ENCODE measurements around the gene PDCD1.

Gene PDCD1

GRCh38 chr2:241866790-241867645, 8.3 kb upstream of the PDCD1 start:
- 53% methylated on average over 23 of the region's 33 CpGs for WGBS (ENCODE audit: insufficient coverage)
- H3K4me1 ChIP-seq (ENCODE audit: control extremely low read depth in 1 of 4, control insufficient read depth in 4 of 4, insufficient read depth in 4 of 4, low read length in 3 of 4): peaks cover 0 to 44% (median 37%) of the 10 kb centered on the region in 4 experiments
- CTCF ChIA-PET: interaction anchor here (0.8 to 4.1 kb wide), 6 partner anchors 8 to 17 kb away, joined by 3 to 21 read pairs (median 7); partner anchors contain the start of gene PDCD1

GRCh38 chr2:241865957-241866789, 7.5 kb upstream of the PDCD1 start:
- WGBS (ENCODE audit: insufficient coverage): 24% methylated on average over 14 of the region's 31 CpGs
- POLR2A ChIA-PET: interaction anchor here (0.6 kb wide), 1 partner anchor 205 kb away, joined by 3 read pairs; no protein-coding TSS in a partner anchor
- CTCF ChIA-PET: interaction anchor here (0.6 to 4.1 kb wide), 5 partner anchors 9 to 29 kb away, joined by 3 to 21 read pairs (median 4); no protein-coding TSS in a partner anchor
- Histone ChIP-seq H3K9me3 (ENCODE audit: control extremely low read depth in 1 of 5, control insufficient read depth in 4 of 5, insufficient read depth in 2 of 5, low read depth in 1 of 5, low read length in 4 of 5) (no peaks in the 10 kb centered on the region), H3K27ac (ENCODE audit: insufficient read depth in 1 of 2, low read depth in 1 of 2, low read length in 2 of 2, poor library complexity in 1 of 2, severe bottlenecking in 2 of 2) (no peak overlapping the region), H3K4me1 (ENCODE audit: control extremely low read depth in 1 of 4, control insufficient read depth in 4 of 4, insufficient read depth in 4 of 4, low read length in 3 of 4) (peaks cover 0 to 46% (median 38%) of the 10 kb centered on the region in 4 experiments), H3K27me3 (replicated peaks in 2 of 5; ENCODE audit: control insufficient read depth in 4 of 5, insufficient read depth in 5 of 5, low read length in 4 of 5) (peaks cover 0 to 46% (median 0%) of the 10 kb centered on the region in 5 experiments), H3K36me3 (ENCODE audit: control insufficient read depth in 4 of 4, insufficient read depth in 4 of 4, low read length in 3 of 4) (no peaks in the 10 kb centered on the region), H3K4me3 (ENCODE audit: control insufficient read depth in 1 of 7, extremely low read depth in 1 of 7, insufficient read depth in 4 of 7, low read depth in 2 of 7, low read length in 6 of 7) (no peak overlapping the region)
- peak; percentile 55 to 82 (median 62) for DNase-seq

More at GRCh38 chr2:241866790-241867645, 8.3 kb upstream of the PDCD1 start:
- DNase-seq: no peak
- H3K27ac ChIP-seq (ENCODE audit: insufficient read depth in 1 of 2, low read depth in 1 of 2, low read length in 2 of 2, poor library complexity in 1 of 2, severe bottlenecking in 2 of 2): no peak overlapping the region
- no peaks in the 10 kb centered on the region for H3K9me3 ChIP-seq (ENCODE audit: control extremely low read depth in 1 of 5, control insufficient read depth in 4 of 5, insufficient read depth in 2 of 5, low read depth in 1 of 5, low read length in 4 of 5)
- H3K36me3 ChIP-seq (ENCODE audit: control insufficient read depth in 4 of 4, insufficient read depth in 4 of 4, low read length in 3 of 4): no peaks in the 10 kb centered on the region
- H3K27me3 ChIP-seq (replicated peaks in 2 of 5; ENCODE audit: control insufficient read depth in 4 of 5, insufficient read depth in 5 of 5, low read length in 4 of 5): peaks cover 0 to 42% (median 0%) of the 10 kb centered on the region in 5 experiments
- POLR2A ChIA-PET: interaction anchor here (0.6 to 1.5 kb wide), 2 partner anchors 12 to 206 kb away, joined by 3 to 4 read pairs; no protein-coding TSS in a partner anchor
- H3K4me3 ChIP-seq (ENCODE audit: control insufficient read depth in 1 of 7, extremely low read depth in 1 of 7, insufficient read depth in 4 of 7, low read depth in 2 of 7, low read length in 6 of 7): no peak overlapping the region

GRCh38 chr2:241865416-241865956, 6.8 kb upstream of the PDCD1 start:
- Histone ChIP-seq H3K27me3 (replicated peaks in 2 of 5; ENCODE audit: control insufficient read depth in 4 of 5, insufficient read depth in 5 of 5, low read length in 4 of 5) (peaks cover 0 to 46% (median 0%) of the 10 kb centered on the region in 5 experiments), H3K4me3 (ENCODE audit: control insufficient read depth in 1 of 7, extremely low read depth in 1 of 7, insufficient read depth in 4 of 7, low read depth in 2 of 7, low read length in 6 of 7) (no peak overlapping the region), H3K27ac (ENCODE audit: insufficient read depth in 1 of 2, low read depth in 1 of 2, low read length in 2 of 2, poor library complexity in 1 of 2, severe bottlenecking in 2 of 2) (no peak overlapping the region), H3K9me3 (ENCODE audit: control extremely low read depth in 1 of 5, control insufficient read depth in 4 of 5, insufficient read depth in 2 of 5, low read depth in 1 of 5, low read length in 4 of 5) (no peaks in the 10 kb centered on the region), H3K36me3 (ENCODE audit: control insufficient read depth in 4 of 4, insufficient read depth in 4 of 4, low read length in 3 of 4) (no peaks in the 10 kb centered on the region), H3K4me1 (ENCODE audit: control extremely low read depth in 1 of 4, control insufficient read depth in 4 of 4, insufficient read depth in 4 of 4, low read length in 3 of 4) (peaks cover 0 to 46% (median 38%) of the 10 kb centered on the region in 4 experiments)
- ChIA-PET POLR2A (no interaction called here), CTCF (interaction anchor here (0.6 to 4.1 kb wide), 3 partner anchors 12 to 28 kb away, joined by 3 to 21 read pairs (median 6); no protein-coding TSS in a partner anchor)
- 94% methylated on average over 3 of the region's 3 CpGs for WGBS (ENCODE audit: insufficient coverage)
- peak in 1 of 3 donors; percentile 38 for DNase-seq

- CTCF ChIA-PET: interaction anchor here (0.9 kb wide), 1 partner anchor 14 kb away, joined by 4 read pairs; no protein-coding TSS in a partner anchor
- H3K4me3 ChIP-seq (ENCODE audit: control insufficient read depth in 1 of 7, extremely low read depth in 1 of 7, insufficient read depth in 4 of 7, low read depth in 2 of 7, low read length in 6 of 7): no peak overlapping the region
- H3K27me3 ChIP-seq (replicated peaks in 2 of 5; ENCODE audit: control insufficient read depth in 4 of 5, insufficient read depth in 5 of 5, low read length in 4 of 5): peaks cover 0 to 46% (median 0%) of the 10 kb centered on the region in 5 experiments
- H3K9me3 ChIP-seq (ENCODE audit: control extremely low read depth in 1 of 5, control insufficient read depth in 4 of 5, insufficient read depth in 2 of 5, low read depth in 1 of 5, low read length in 4 of 5): no peaks in the 10 kb centered on the region
- peaks cover 0 to 46% (median 38%) of the 10 kb centered on the region in 4 experiments for H3K4me1 ChIP-seq (ENCODE audit: control extremely low read depth in 1 of 4, control insufficient read depth in 4 of 4, insufficient read depth in 4 of 4, low read length in 3 of 4)
- peak in 2 of 3 donors; percentile 49 to 78 for DNase-seq
- H3K27ac ChIP-seq (ENCODE audit: insufficient read depth in 1 of 2, low read depth in 1 of 2, low read length in 2 of 2, poor library complexity in 1 of 2, severe bottlenecking in 2 of 2): no peak overlapping the region
- 100% methylated on average over 5 of the region's 5 CpGs for WGBS (ENCODE audit: insufficient coverage)
- no peaks in the 10 kb centered on the region for H3K36me3 ChIP-seq (ENCODE audit: control insufficient read depth in 4 of 4, insufficient read depth in 4 of 4, low read length in 3 of 4)
- POLR2A ChIA-PET: no interaction called here
Measured at GRCh38 chr2:241864850-241865213, 6.1 kb upstream of the PDCD1 start.

GRCh38 chr2:241864168-241864849, 5.6 kb upstream of the PDCD1 start:
- H3K4me1 ChIP-seq (ENCODE audit: control extremely low read depth in 1 of 4, control insufficient read depth in 4 of 4, insufficient read depth in 4 of 4, low read length in 3 of 4): peaks cover 0 to 51% (median 41%) of the 10 kb centered on the region in 4 experiments
- H3K36me3 ChIP-seq (ENCODE audit: control insufficient read depth in 4 of 4, insufficient read depth in 4 of 4, low read length in 3 of 4): no peaks in the 10 kb centered on the region
- H3K27me3 ChIP-seq (replicated peaks in 2 of 5; ENCODE audit: control insufficient read depth in 4 of 5, insufficient read depth in 5 of 5, low read length in 4 of 5): peaks cover 0 to 46% (median 0%) of the 10 kb centered on the region in 5 experiments
- no peaks in the 10 kb centered on the region for H3K9me3 ChIP-seq (ENCODE audit: control extremely low read depth in 1 of 5, control insufficient read depth in 4 of 5, insufficient read depth in 2 of 5, low read depth in 1 of 5, low read length in 4 of 5)
- peak in 2 of 3 donors; percentile 46 to 76 for DNase-seq
- H3K27ac ChIP-seq (ENCODE audit: insufficient read depth in 1 of 2, low read depth in 1 of 2, low read length in 2 of 2, poor library complexity in 1 of 2, severe bottlenecking in 2 of 2): no peak overlapping the region
- H3K4me3 ChIP-seq (ENCODE audit: control insufficient read depth in 1 of 7, extremely low read depth in 1 of 7, insufficient read depth in 4 of 7, low read depth in 2 of 7, low read length in 6 of 7): no peak overlapping the region
- WGBS (ENCODE audit: insufficient coverage): no CpG with 5 or more reads among the region's 2 CpGs
- POLR2A ChIA-PET: no interaction called here
- CTCF ChIA-PET: interaction anchor here (0.9 kb wide), 1 partner anchor 14 kb away, joined by 4 read pairs; no protein-coding TSS in a partner anchor

GRCh38 chr2:241863536-241863954, 4.9 kb upstream of the PDCD1 start:
- ChIA-PET CTCF (no interaction called here), POLR2A (no interaction called here)
- no peaks in the 10 kb centered on the region for H3K36me3 ChIP-seq (ENCODE audit: control insufficient read depth in 4 of 4, insufficient read depth in 4 of 4, low read length in 3 of 4)
- H3K27me3 ChIP-seq (replicated peaks in 2 of 5; ENCODE audit: control insufficient read depth in 4 of 5, insufficient read depth in 5 of 5, low read length in 4 of 5): peaks cover 0 to 46% (median 0%) of the 10 kb centered on the region in 5 experiments
- no peaks in the 10 kb centered on the region for H3K9me3 ChIP-seq (ENCODE audit: control extremely low read depth in 1 of 5, control insufficient read depth in 4 of 5, insufficient read depth in 2 of 5, low read depth in 1 of 5, low read length in 4 of 5)
- 12% methylated on average over 26 of the region's 29 CpGs for WGBS (ENCODE audit: insufficient coverage)
- peaks cover 0 to 56% (median 47%) of the 10 kb centered on the region in 4 experiments for H3K4me1 ChIP-seq (ENCODE audit: control extremely low read depth in 1 of 4, control insufficient read depth in 4 of 4, insufficient read depth in 4 of 4, low read length in 3 of 4)
- no peak overlapping the region for H3K27ac ChIP-seq (ENCODE audit: insufficient read depth in 1 of 2, low read depth in 1 of 2, low read length in 2 of 2, poor library complexity in 1 of 2, severe bottlenecking in 2 of 2)
- DNase-seq: peak in 2 of 3 donors; percentile 66 to 76
- H3K4me3 ChIP-seq (ENCODE audit: control insufficient read depth in 1 of 7, extremely low read depth in 1 of 7, insufficient read depth in 4 of 7, low read depth in 2 of 7, low read length in 6 of 7): peak overlapping the region in 3 of 7 experiments; percentile 13 to 62 (median 32)

All from common myeloid progenitor, CD34-positive (primary cell).